HL-60 (cell line): ENCODE results near the gene TXNRD3.
"Not testable (repeated sequence)": the region's sequence is repeated elsewhere in the genome, so short reads cannot be mapped to it uniquely, and the experiment has no call there.

ENCODE experiments used
- DNase-seq, 2 experiments: peaks; one replicate each; pipeline ENCODE4 v3.0.0-alpha.2; 2010 to 2020; ENCODE audit warnings: low read depth in 1 of 2, low spot score in 1 of 2
- H3K27ac ChIP-seq: fragments of 250-450 bp; sonication (Bioruptor Pico); replicated peaks from 2 replicates; pipeline ENCODE4 v1.5.1; 2020; ENCODE audit warnings: mild to moderate bottlenecking, moderate library complexity
- H3K27me3 ChIP-seq: fragments of 250-450 bp; sonication (Bioruptor Pico); 2 replicates; pipeline ENCODE4 v1.5.1; 2021; ENCODE audit warnings: mild to moderate bottlenecking, moderate library complexity; ENCODE audit not compliant: insufficient read depth, poor library complexity, severe bottlenecking
- H3K4me3 ChIP-seq: replicated peaks from 2 replicates; pipeline ENCODE4 v1.5.1; 2011; ENCODE audit warnings: mild to moderate bottlenecking, control low read depth, low read length; ENCODE audit not compliant: insufficient read depth
- GABPA ChIP-seq: IDR thresholded peaks from 2 replicates; pipeline ENCODE4 v1.6.1; 2012; ENCODE audit warnings: low read depth
- POLR2AphosphoS5 ChIP-seq: IDR thresholded peaks from 2 replicates; pipeline ENCODE4 v1.6.1; 2012; ENCODE audit warnings: low read depth
- SPI1 ChIP-seq: IDR thresholded peaks from 2 replicates; pipeline ENCODE4 v1.6.1; 2012; ENCODE audit warnings: low read depth, mild to moderate bottlenecking, borderline replicate concordance
- TF ChIP-seq, protein P1 (sequence below): IDR thresholded peaks from one replicate; pipeline ENCODE4 v1.5.1; 2011; ENCODE audit warnings: low read length, control low read depth, inconsistent platforms; ENCODE audit not compliant: insufficient read depth
- TF ChIP-seq, protein P2 (sequence below): IDR thresholded peaks from 2 replicates; pipeline ENCODE4 v1.6.1; 2012; ENCODE audit warnings: low read depth; ENCODE audit not compliant: insufficient replicate concordance

The TXNRD3 gene

DNA sequence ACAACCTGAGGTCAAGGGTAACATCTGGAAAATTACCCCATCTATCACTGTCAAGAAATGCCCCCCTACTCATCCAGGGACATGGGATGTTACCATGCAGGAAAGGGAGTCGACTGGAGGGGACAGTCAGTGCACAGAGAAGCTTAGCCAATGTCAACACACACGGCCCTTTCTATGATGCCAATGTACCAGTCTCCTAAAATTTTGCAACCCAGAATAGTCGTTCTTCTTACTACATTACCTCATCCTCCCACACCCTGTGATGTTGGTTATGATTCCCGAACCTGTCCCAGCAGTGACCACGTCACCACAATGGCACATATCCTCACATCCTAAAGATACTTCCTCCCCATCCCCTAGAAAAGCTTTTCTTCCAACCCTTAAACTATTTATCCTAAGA is 20.1 kb downstream of the TXNRD3 start:
- DNase-seq = no peak

DNA sequence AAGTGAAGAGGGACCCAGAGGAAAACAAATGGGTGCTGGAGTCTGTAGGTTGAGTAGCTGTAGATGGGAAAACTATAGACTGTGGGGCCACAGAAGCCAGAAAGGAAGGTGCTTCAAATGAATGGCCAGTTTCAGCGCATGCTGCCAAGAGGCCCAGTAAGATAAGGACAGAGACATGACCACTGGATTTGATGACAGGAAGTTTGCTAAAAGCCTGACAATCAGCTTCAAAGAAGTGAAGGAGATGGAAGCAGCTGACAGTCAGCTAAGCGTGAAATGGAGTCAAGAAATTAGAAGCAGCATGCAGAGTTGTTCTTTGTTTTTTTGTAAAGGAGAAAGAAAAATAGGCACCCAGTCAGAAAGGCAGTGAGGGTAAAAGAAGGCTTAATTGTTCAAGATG is 24.9 kb downstream of the TXNRD3 start:
- Histone ChIP-seq H3K27me3 (no peaks in the 10 kb centered on the region), H3K27ac (no peak overlapping the region), H3K4me3 (no peak overlapping the region)
- TF ChIP-seq, protein P1, sequence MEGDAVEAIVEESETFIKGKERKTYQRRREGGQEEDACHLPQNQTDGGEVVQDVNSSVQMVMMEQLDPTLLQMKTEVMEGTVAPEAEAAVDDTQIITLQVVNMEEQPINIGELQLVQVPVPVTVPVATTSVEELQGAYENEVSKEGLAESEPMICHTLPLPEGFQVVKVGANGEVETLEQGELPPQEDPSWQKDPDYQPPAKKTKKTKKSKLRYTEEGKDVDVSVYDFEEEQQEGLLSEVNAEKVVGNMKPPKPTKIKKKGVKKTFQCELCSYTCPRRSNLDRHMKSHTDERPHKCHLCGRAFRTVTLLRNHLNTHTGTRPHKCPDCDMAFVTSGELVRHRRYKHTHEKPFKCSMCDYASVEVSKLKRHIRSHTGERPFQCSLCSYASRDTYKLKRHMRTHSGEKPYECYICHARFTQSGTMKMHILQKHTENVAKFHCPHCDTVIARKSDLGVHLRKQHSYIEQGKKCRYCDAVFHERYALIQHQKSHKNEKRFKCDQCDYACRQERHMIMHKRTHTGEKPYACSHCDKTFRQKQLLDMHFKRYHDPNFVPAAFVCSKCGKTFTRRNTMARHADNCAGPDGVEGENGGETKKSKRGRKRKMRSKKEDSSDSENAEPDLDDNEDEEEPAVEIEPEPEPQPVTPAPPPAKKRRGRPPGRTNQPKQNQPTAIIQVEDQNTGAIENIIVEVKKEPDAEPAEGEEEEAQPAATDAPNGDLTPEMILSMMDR = no peak
- TF ChIP-seq GABPA (no peak), SPI1 (no peak), POLR2AphosphoS5 (no peak)
- TF ChIP-seq, protein P2, sequence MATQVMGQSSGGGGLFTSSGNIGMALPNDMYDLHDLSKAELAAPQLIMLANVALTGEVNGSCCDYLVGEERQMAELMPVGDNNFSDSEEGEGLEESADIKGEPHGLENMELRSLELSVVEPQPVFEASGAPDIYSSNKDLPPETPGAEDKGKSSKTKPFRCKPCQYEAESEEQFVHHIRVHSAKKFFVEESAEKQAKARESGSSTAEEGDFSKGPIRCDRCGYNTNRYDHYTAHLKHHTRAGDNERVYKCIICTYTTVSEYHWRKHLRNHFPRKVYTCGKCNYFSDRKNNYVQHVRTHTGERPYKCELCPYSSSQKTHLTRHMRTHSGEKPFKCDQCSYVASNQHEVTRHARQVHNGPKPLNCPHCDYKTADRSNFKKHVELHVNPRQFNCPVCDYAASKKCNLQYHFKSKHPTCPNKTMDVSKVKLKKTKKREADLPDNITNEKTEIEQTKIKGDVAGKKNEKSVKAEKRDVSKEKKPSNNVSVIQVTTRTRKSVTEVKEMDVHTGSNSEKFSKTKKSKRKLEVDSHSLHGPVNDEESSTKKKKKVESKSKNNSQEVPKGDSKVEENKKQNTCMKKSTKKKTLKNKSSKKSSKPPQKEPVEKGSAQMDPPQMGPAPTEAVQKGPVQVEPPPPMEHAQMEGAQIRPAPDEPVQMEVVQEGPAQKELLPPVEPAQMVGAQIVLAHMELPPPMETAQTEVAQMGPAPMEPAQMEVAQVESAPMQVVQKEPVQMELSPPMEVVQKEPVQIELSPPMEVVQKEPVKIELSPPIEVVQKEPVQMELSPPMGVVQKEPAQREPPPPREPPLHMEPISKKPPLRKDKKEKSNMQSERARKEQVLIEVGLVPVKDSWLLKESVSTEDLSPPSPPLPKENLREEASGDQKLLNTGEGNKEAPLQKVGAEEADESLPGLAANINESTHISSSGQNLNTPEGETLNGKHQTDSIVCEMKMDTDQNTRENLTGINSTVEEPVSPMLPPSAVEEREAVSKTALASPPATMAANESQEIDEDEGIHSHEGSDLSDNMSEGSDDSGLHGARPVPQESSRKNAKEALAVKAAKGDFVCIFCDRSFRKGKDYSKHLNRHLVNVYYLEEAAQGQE = no peak
- DNase-seq = no peak

More for the DNA sequence above, 20.1 kb downstream of the TXNRD3 start:
- no peak overlapping the region for H3K27ac ChIP-seq
- TF ChIP-seq POLR2AphosphoS5 (no peak), SPI1 (no peak), GABPA (no peak)
- TF ChIP-seq, protein P1 = no peak
- TF ChIP-seq, protein P2 = no peak
- no peaks in the 10 kb centered on the region for H3K27me3 ChIP-seq
- H3K4me3 ChIP-seq = no peak overlapping the region

DNA sequence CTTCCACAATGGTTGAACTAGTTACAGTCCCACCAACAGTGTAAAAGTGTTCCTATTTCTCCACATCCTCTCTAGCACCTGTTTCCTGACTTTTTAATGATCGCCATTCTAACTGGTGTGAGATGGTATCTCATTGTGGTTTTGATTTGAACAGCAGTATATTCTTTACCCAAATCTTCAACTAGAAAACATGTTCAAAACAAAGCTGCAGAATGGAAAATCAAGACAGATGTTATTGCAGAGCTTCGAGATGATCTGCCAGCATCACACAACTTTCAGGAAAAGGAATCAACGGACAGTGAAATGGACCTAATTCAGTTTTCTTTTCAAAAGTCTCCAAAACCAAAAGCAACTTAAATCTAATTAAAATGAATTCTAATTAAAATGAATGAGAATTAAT is 29.2 kb downstream of the TXNRD3 start:
- DNase-seq, H3K4me3 ChIP-seq, H3K27me3 ChIP-seq, H3K27ac ChIP-seq: not testable (repeated sequence)

DNA sequence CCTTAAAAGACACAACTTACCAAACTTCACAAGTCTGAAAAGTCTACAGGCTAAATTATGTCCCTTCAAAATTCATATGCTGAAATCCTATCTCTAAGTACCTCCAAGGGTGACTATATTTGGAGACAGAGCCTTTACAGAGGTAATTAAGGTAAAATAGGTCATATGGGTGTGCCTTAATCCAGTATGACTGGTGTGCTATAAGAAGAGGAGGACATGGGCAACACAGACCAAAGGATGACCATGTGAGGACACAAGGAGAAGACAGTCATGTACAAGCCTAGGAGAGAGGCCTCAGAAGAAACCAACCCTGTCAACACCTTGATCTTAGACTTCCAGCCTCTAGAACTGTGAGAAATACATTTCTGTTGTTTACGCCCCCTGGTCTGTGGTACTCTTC is 32.2 kb downstream of the TXNRD3 start:
- no peaks in the 10 kb centered on the region for H3K27me3 ChIP-seq
- TF ChIP-seq, protein P2 = no peak
- TF ChIP-seq, protein P1 = no peak
- TF ChIP-seq POLR2AphosphoS5 (no peak), GABPA (no peak), SPI1 (no peak)
- DNase-seq = no peak

More for the DNA sequence above, 32.2 kb downstream of the TXNRD3 start:
- Histone ChIP-seq H3K4me3 (no peak overlapping the region), H3K27ac (no peak overlapping the region)
